Mammary epithelial cell (primary cell): Measurements from ENCODE around the gene ADAM11.

Source experiments
- EZH2 ChIP-seq: IDR thresholded peaks from 2 replicates; pipeline ENCODE4 v1.6.1; 2012; ENCODE audit warnings: low read length, inconsistent platforms, borderline replicate concordance
- TF ChIP-seq, protein P1 (sequence below), 2 donors: IDR thresholded peaks in 1 of 2; conservative IDR thresholded peaks in 1 of 2; 2 replicates each; pipeline ENCODE4 v1.5.1; 2011 to 2012; ENCODE audit warnings: inconsistent platforms in 2 of 2, low read length in 2 of 2, mild to moderate bottlenecking in 2 of 2, control low read depth in 1 of 2, low read depth in 1 of 2; ENCODE audit not compliant: insufficient read depth in 1 of 2; ENCODE audit errors: extremely low read depth in 1 of 2

DNA sequence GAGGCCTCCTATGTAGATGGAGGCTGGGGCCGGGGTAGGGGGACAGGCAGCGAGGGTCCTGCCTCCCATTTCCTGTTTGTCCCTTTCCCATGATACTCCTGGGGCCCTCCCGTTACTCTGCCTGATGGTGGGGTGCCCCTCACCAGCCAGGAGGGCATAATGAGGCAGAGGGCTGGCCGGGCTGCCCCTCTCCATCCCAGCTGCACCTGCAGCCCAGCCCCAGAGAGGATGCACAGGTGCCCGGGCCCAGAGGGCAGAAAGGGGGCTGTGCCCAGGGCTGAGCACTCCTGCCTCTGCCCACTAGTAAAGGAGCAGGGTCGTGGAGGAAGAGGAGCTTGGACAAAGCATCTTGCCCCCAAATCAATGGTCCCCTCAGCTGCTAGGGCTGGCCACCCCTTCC, 10.4 kb downstream of the ADAM11 start:
- TF ChIP-seq, protein P1, sequence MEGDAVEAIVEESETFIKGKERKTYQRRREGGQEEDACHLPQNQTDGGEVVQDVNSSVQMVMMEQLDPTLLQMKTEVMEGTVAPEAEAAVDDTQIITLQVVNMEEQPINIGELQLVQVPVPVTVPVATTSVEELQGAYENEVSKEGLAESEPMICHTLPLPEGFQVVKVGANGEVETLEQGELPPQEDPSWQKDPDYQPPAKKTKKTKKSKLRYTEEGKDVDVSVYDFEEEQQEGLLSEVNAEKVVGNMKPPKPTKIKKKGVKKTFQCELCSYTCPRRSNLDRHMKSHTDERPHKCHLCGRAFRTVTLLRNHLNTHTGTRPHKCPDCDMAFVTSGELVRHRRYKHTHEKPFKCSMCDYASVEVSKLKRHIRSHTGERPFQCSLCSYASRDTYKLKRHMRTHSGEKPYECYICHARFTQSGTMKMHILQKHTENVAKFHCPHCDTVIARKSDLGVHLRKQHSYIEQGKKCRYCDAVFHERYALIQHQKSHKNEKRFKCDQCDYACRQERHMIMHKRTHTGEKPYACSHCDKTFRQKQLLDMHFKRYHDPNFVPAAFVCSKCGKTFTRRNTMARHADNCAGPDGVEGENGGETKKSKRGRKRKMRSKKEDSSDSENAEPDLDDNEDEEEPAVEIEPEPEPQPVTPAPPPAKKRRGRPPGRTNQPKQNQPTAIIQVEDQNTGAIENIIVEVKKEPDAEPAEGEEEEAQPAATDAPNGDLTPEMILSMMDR (conservative IDR thresholded peaks at IDR 0.05 in 1 of 2, IDR thresholded peaks at IDR 0.05 in 1 of 2; ENCODE audit: extremely low read depth in 1 of 2, insufficient read depth in 1 of 2, low read depth in 1 of 2, low read length in 2 of 2) = no peak
- no peak for TF ChIP-seq EZH2
